Central memory CD8-positive, alpha-beta T cell (primary cell): ENCODE results near the gene MT1M.
"Not testable (repeated sequence)": the region's sequence is repeated elsewhere in the genome, so short reads cannot be mapped to it uniquely, and the experiment has no call there.

Experiments
- ATAC-seq: fragments of 150-1000 bp; cut with Tn5 transposase; replicated peaks from 2 replicates; pipeline ENCODE4 v1.10.0; 2022; ENCODE audit warnings: mild to moderate bottlenecking, moderate FRiP score, moderate number of reproducible peaks; ENCODE audit not compliant: poor library complexity, severe bottlenecking; ENCODE audit errors: extremely low read depth
- DNase-seq, 2 donors: peaks; one replicate each; pipeline ENCODE4 v3.0.0; 2021; ENCODE audit warnings: low spot score in 2 of 2
- H3K27ac Mint-ChIP-seq: one replicate; pipeline ENCODE4 v1.8.0; 2022; ENCODE audit warnings: low read depth, mild to moderate bottlenecking, moderate library complexity, mixed read lengths
- H3K27me3 Mint-ChIP-seq: one replicate; pipeline ENCODE4 v1.8.0; 2022; ENCODE audit warnings: mixed read lengths
- H3K36me3 Mint-ChIP-seq: one replicate; pipeline ENCODE4 v1.8.0; 2022; ENCODE audit warnings: mild to moderate bottlenecking, moderate library complexity, mixed read lengths; ENCODE audit not compliant: insufficient read depth
- H3K4me1 Mint-ChIP-seq: one replicate; pipeline ENCODE4 v1.8.0; 2022; ENCODE audit warnings: mixed read lengths
- H3K4me3 Mint-ChIP-seq: one replicate; pipeline ENCODE4 v1.8.0; 2022; ENCODE audit warnings: mild to moderate bottlenecking, moderate library complexity, mixed read lengths
- H3K9me3 Mint-ChIP-seq: one replicate; pipeline ENCODE4 v1.8.0; 2022; ENCODE audit warnings: mixed read lengths

The MT1M gene

DNA sequence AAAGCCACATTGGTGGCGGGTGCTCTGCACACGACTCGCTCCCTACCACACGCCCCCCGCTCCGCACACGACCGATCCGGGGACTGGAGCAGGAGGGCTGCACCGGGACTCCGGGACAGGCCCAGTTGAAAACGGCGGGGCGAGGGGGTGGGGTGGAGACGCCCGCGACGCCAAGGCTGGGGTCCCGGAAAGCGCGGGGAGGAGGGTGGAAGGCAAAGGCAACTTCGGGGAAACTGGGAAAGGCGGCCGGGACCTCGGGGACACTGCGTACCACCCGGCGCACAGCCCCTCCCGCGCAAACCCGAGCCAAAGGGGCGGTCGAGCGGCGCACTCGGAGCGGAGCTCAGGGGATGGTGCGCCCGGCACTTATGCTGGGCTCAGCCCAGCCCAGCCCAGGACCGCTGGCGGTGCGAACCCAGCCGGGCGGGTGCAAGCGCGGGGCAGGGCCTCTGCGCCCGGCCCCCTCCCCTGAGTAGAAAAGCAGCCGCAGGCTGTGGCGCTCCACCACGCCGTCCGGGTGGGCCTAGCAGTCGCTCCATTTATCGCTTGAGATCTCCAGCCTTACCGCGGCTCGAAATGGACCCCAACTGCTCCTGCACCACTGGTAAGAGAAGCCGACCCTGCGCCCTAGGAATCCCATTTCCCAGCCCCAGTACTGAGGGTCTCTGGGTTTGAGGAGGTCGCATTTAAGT lies at the start of gene MT1M:
Gene MT1M (plus strand): TSS at position 504 of the 692 bp plus-strand sequence. CDS start 73 bp downstream, at position 577.
- no peak for ATAC-seq
- Mint-ChIP-seq H3K36me3 (no peaks in the 10 kb centered on the region), H3K27ac (no peak within 1 kb of the TSS), H3K27me3 (peaks cover 71% of the 10 kb centered on the region), H3K9me3 (no peaks in the 10 kb centered on the region), H3K4me3 (peak within 1 kb of the TSS; percentile 49), H3K4me1 (peaks cover 13% of the 10 kb centered on the region)
- no peak for DNase-seq

DNA sequence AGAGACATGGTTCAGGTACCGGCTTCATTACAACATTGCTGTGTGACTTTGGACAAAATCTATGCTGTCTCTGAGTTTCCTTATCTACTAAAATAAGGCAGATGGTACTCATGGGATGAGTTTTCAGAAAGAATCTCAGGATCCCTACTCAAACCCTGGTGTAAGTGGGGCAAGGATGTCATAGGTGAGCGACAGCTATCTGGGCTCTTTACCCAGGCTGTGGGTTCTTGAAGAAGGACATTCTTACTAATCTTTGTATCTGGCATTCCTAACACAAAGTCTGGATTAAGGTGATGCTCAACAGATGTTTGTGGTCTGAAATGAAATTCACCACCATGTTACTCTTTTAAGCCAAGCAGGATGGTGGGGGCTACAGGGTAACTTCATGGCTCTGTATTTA lies 49.5 kb upstream of the MT1M start:
- ATAC-seq, H3K9me3 Mint-ChIP-seq, H3K36me3 Mint-ChIP-seq, DNase-seq, H3K27ac Mint-ChIP-seq, H3K4me1 Mint-ChIP-seq, H3K4me3 Mint-ChIP-seq: not testable (repeated sequence)
- peaks cover 34% of the 10 kb centered on the region for H3K27me3 Mint-ChIP-seq

DNA sequence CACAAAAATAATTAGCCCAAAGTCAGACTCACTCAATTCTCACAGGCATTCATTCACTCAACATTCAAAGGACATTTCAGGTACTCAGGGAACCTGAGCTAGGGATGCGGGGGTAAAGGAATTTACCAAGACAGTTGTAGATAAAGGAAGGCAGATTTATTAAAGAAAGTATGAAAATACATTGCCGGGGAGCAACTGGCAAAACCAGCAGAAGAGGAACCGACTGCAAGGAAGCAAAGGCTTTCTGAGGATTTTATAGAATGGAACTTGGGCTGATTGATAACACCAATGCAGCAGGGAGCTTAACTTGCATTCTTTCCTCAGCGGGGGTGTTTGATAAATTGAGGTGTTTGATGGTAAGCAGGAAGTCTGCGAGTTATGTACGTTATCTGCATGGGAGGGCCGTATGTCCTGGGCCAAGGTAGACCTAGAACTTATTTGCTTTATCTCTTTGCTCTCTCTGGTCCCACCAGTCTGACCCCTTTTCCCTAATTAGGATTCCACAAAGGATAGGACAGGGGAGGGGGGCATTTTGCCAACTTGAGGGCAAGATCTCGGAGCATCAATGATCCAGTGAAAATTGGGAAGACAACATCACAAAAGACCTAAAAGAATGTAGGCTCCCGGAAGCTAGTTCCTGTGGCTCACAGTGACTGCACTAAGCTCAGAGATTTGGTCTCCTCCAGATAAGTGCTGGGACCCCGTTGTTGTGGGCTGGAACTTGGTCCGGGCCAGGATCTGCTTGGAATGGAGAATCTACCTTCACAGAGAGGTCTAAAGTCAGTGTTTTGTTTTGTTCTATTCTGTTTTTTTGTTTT lies 48.9 kb upstream of the MT1M start:
- ATAC-seq: no peak
- Mint-ChIP-seq H3K4me3 (no peak overlapping the region), H3K27me3 (peaks cover 41% of the 10 kb centered on the region)

DNA sequence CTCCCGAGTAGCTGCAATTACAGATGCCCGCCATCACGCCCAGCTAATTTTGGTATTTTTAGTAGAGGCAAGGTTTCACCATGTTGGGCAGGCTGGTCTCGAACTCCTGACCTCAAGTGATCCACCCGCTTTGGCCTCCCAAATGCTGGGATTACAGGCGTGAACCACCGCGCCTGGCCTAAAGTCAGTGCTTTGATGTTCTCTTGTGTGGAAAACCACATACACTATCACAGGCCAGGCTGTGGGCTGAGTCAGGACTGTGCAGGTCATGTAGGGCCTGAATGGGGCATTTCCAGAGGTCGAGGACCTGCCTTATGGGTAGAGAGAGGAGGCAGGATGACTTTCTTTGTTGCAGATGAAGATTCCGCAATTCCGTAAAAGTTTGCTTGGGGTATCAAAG lies 48.2 kb upstream of the MT1M start:
- H3K27me3 Mint-ChIP-seq: peaks cover 48% of the 10 kb centered on the region
- no peak for ATAC-seq

More for the DNA sequence above, 48.9 kb upstream of the MT1M start:
- H3K4me1 Mint-ChIP-seq: peaks cover under 1% of the 10 kb centered on the region
- no peaks in the 10 kb centered on the region for H3K9me3 Mint-ChIP-seq
- no peaks in the 10 kb centered on the region for H3K36me3 Mint-ChIP-seq
- no peak for DNase-seq
- H3K27ac Mint-ChIP-seq: no peak overlapping the region

DNA sequence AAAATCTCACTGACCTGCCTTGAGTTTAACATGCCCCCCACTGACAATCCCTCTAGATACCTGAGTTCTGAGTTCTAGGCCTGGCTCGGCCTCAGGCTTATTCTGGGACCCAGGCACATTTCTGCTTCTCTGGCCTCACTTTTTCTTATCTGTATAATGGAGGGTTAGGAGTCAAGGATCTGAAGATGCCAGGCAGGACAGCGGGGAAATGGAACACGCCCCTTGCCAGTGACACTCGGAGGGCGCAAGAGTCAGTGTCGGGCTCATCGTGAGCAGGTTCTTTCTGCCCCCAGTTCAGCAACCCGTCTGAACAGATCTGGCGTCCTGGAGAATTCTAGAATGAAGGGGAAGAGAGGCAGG lies 43.7 kb upstream of the MT1M start:
- peaks cover 55% of the 10 kb centered on the region for H3K27me3 Mint-ChIP-seq
- no peak overlapping the region for H3K27ac Mint-ChIP-seq
- no peak for ATAC-seq

More for the DNA sequence above, 48.2 kb upstream of the MT1M start:
- Mint-ChIP-seq H3K36me3 (peaks cover 2% of the 10 kb centered on the region), H3K4me3 (no peak overlapping the region), H3K4me1 (peaks cover 6% of the 10 kb centered on the region), H3K27ac (no peak overlapping the region), H3K9me3 (no peaks in the 10 kb centered on the region)
- no peak for DNase-seq

DNA sequence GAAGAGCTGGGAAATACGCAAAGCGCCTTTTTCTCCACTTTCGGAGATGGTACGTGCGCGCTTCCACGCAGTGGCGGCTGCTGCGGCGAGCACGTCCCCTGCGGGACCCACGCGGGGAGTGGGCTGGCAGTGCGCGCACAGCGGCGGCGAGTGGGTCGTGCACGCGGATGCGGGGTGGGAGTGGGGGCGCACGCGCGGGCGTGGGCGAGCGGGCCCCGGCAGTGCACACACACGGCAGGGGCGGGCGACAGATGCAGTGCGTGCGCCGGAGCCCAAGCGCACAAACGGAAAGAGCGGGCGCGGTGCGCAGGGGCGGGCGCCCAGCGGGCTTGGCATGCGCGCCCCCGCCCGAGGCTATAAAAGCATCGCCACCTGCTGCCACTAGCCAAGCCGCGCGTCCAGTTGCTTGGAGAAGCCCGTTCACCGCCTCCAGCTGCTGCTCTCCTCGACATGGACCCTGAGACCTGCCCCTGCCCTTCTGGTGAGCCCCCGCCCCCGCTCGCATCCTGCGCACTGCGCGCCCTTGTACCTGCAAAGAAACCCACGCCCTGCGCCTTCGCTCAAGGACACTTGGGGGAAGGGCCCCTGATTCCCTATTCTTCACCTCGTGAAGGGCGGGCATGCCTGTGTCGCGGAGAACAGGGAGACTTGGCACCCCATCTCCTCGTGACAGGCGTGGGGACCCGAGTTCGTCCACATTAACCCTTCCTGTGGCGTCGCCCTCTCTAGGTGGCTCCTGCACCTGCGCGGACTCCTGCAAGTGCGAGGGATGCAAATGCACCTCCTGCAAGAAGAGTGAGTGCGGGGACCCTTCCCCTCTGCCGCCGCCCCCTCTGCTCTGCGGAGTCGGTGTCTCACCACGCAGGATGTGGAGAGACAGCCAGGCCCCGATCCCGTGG lies 43.1 kb upstream of the MT1M start, which contains the start of gene MT3:
Gene MT3 (plus strand): TSS at position 388 of the 899 bp plus-strand sequence. CDS start 63 bp downstream, at position 451.
- Mint-ChIP-seq H3K36me3 (peaks cover 2% of the 10 kb centered on the region), H3K4me3 (peak within 1 kb of the TSS; percentile 81), H3K4me1 (peaks cover 16% of the 10 kb centered on the region), H3K27me3 (peaks cover 48% of the 10 kb centered on the region), H3K27ac (no peak within 1 kb of the TSS), H3K9me3 (no peaks in the 10 kb centered on the region)
- ATAC-seq (no peak), DNase-seq (no peak)

More for the DNA sequence above, 43.7 kb upstream of the MT1M start:
- Mint-ChIP-seq H3K9me3 (no peaks in the 10 kb centered on the region), H3K4me1 (peaks cover 16% of the 10 kb centered on the region), H3K36me3 (peaks cover 2% of the 10 kb centered on the region), H3K4me3 (peak overlapping the region; percentile 81)
- no peak for DNase-seq

DNA sequence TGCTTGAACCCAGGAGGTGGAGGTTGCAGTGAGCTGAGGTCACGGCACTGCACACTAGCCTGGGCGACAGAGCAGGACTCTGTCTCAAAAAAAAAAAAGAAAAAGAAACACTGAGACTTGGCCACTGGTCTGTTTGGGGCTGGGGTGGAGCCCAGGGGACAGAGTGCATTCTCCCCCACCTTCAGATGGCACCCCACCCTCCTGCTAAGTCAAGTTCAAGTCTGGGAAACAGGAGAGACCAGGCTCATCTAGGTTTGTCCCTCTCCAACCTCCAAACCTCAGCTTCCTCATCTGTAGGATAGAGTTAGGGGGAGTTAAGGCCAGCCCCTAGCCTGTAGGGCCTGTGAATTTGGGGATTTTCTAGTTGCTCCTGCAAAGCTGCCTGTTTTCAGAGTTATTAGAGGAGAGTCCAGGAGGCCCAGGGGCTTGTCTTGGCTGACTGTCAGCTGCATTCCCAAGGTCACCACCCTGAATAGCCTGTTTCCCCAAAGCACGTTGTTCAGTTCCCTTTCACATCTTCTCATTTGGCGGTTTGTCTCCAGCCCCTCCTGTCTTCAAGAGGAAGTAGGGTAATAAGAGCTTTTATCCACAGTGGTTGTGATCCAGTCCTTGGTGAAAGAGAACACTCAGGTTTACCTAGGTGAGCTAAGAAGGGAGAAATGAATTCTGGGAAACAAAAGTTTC lies 40.9 kb upstream of the MT1M start:
- Mint-ChIP-seq H3K9me3 (no peaks in the 10 kb centered on the region), H3K36me3 (peaks cover 2% of the 10 kb centered on the region), H3K4me1 (peaks cover 16% of the 10 kb centered on the region), H3K4me3 (no peak overlapping the region), H3K27me3 (peaks cover 44% of the 10 kb centered on the region), H3K27ac (no peak overlapping the region)
- no peak for ATAC-seq
- no peak for DNase-seq

DNA sequence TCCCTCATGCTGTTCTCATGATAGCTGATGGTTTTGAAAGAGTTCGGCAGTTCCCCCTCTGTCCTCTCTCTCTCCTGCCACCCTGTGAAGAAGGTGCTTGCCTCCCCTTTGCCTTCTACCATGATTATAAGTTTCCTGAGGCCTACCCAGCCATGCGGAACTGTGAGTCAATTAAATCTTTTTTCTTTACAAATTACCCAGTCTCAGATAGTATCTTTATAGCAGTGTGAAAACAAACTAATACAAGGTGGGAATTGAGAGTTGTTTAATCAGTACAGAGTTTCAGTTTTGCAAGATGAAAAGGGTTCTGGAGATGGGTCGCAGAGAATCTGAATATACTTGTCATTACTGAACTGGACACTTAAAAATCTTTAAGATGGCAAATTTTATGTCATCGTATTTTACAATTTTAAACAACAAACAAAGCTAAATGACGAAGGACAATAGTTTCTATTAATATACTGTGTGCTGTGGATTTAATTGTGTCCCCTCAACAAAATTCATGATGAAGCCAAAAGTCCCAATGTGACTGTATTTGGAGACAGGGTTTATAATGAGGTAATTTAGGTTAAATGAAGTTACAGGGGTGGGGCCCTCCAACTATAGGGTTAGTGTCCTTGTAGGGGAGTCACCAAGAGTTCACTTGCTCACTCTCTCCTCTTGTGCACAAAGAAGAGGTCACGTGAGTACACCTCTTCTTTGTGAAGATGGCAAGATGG lies 38.7 kb upstream of the MT1M start:
- Mint-ChIP-seq H3K27me3 (peaks cover 27% of the 10 kb centered on the region), H3K4me3 (no peak overlapping the region)

DNA sequence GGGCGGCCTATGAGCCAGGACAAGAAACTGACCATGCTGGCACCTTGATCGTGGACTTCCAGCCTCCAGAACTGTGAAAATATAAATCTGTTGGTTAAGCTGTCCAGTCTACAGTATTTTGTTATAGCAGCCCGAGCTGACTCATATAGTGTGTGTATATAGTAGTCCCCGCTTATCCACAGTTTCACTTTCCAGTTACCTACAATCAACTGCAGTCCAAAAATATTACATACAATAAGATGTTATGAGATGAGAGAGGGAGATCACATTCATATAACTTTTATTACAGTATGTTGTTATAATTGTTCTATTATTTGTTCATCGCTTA lies 38.2 kb upstream of the MT1M start:
- no peak for DNase-seq
- no peak overlapping the region for H3K27ac Mint-ChIP-seq
- H3K4me3 Mint-ChIP-seq: no peak overlapping the region
- ATAC-seq: no peak
- H3K36me3 Mint-ChIP-seq: no peaks in the 10 kb centered on the region
- no peaks in the 10 kb centered on the region for H3K9me3 Mint-ChIP-seq
- peaks cover 22% of the 10 kb centered on the region for H3K27me3 Mint-ChIP-seq
- H3K4me1 Mint-ChIP-seq: peaks cover 10% of the 10 kb centered on the region

More for the DNA sequence above, 38.7 kb upstream of the MT1M start:
- no peak for DNase-seq
- H3K4me1 Mint-ChIP-seq: peaks cover 14% of the 10 kb centered on the region
- H3K9me3 Mint-ChIP-seq: no peaks in the 10 kb centered on the region
- no peak for ATAC-seq
- H3K36me3 Mint-ChIP-seq: peaks cover under 1% of the 10 kb centered on the region
- H3K27ac Mint-ChIP-seq: no peak overlapping the region

DNA sequence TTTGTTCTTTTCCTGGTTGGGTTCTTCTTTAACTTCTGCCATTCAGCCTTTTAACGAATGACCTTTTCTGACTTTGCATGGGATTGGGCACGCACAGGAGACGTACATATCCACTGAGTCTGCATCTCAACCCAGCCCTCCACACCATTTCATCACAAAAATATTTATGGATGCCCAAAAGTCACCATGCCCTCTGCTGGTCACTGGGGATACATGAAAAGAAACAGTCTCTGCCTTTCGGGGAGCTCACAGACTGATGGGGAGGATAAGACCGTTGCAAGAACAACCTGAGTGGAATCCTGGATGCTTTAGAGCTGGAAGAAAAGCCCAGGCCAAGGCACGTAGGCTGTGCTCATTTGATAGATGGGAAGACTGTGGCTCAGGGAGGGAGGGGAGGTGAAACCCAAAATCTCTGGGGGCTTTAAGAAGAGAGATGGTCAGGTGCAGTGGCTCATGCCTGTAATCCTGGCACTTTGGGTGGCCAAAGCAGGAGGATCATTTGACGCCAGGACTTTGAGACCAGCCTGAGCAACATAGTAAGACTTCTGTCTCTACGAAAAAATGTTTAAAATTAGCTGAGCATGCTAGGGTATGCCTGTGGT lies 32.0 kb upstream of the MT1M start:
- Mint-ChIP-seq H3K4me3 (no peak overlapping the region), H3K9me3 (no peaks in the 10 kb centered on the region), H3K27ac (no peak overlapping the region), H3K4me1 (peaks cover 7% of the 10 kb centered on the region), H3K27me3 (peaks cover 13% of the 10 kb centered on the region), H3K36me3 (no peaks in the 10 kb centered on the region)
- ATAC-seq (peak; percentile 77), DNase-seq (no peak)

DNA sequence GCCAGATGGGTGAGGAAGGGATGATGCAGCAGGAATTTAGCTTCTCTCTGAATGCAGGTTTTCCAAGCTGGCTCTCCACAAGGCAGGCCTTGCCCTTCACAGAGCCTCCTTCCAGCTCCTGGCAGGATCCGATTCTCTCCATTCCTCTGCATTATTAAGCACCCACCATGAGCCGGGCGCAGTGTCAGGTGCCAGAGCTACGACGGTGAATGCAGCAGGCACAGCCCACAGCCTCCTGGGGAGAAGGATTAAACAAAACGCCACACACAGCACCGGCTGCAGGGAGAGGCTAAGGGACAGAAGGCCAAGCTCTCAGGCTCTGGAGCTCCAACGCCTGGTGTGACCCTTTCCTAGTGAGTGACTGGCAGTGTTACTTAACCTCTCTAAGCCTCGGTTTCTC lies 31.1 kb upstream of the MT1M start:
- peaks cover 11% of the 10 kb centered on the region for H3K4me1 Mint-ChIP-seq
- peaks cover 13% of the 10 kb centered on the region for H3K27me3 Mint-ChIP-seq
- no peaks in the 10 kb centered on the region for H3K9me3 Mint-ChIP-seq
- H3K36me3 Mint-ChIP-seq: no peaks in the 10 kb centered on the region
- H3K27ac Mint-ChIP-seq: no peak overlapping the region
- ATAC-seq: no peak
- DNase-seq: no peak
- no peak overlapping the region for H3K4me3 Mint-ChIP-seq
